ENCODE results near the gene PLEKHA7.

Gene PLEKHA7

DNA sequence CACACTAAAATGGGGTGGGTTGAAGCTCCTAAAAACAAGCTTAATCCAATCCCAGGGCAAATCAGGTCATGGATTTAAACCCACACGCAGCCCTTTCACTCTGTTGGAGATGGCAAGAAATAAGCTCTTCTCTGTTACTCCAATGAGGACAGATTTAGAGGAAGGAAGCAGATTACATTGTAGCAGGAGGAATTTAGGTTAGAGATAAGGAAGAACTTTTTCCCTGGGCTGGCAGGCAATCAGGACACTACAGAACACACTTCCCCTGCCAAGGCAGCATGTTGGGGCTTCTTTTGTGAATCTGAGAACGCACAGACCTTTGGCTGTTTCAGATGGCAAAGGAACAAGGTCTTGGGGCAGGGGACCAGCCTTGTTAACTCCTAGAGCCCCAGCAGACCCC is 229.5 kb downstream of the PLEKHA7 start:
- no peak for TF ChIP-seq ZNF274 (IDR thresholded peaks at IDR 0.05; ENCODE audit: low read depth, low read length)
- H3K4me3 ChIP-seq (ENCODE audit: low read length): no peak overlapping the region

DNA sequence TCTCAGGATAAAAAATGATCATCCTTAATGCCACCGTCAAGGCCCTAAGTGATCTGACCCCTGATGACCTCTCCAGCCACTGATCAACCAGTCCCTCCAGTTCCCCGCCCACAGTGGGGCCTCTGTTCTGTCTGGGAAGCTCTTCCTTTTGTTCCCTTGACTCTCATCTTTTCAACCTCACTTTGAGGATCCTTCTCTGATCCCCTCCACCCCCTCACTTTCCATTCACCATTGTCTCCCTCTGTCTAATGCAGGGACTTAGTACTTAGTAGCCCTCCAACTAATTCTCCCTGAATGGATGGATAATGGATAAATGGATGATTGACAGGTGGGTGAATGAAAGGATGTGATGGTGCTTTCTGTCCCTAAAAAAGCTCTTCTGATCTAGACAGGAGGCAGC is 230.1 kb downstream of the PLEKHA7 start:
- no peak overlapping the region for H3K4me3 ChIP-seq (ENCODE audit: low read length)
- no peak for TF ChIP-seq ZNF274 (IDR thresholded peaks at IDR 0.05; ENCODE audit: low read depth, low read length)

DNA sequence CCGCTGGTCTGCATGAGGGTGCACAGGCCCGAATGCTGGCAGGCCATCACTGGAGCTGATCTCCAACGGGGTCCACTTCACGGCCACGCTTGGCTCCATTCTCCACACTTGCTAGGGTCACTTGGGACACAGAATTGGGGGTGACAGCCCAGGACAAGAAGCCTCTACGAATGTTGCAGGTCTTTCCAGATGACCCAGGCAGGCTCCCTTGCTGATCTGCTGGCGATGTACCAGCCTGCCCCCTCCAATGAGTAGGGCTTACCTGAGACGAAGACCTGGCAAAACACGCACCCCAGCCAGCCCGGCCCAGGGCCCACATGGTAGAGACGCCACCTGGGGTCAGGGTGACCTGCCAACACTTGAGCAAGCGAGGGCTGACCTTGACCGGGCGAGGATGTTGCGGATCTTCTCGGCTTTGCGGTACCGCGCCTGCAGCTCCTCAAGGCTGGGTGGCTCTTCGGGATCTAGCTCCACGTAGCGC is 230.9 kb downstream of the PLEKHA7 start:
- no peak for TF ChIP-seq ZNF274 (IDR thresholded peaks at IDR 0.05; ENCODE audit: low read depth, low read length)
- no peak overlapping the region for H3K4me3 ChIP-seq (ENCODE audit: low read length)

DNA sequence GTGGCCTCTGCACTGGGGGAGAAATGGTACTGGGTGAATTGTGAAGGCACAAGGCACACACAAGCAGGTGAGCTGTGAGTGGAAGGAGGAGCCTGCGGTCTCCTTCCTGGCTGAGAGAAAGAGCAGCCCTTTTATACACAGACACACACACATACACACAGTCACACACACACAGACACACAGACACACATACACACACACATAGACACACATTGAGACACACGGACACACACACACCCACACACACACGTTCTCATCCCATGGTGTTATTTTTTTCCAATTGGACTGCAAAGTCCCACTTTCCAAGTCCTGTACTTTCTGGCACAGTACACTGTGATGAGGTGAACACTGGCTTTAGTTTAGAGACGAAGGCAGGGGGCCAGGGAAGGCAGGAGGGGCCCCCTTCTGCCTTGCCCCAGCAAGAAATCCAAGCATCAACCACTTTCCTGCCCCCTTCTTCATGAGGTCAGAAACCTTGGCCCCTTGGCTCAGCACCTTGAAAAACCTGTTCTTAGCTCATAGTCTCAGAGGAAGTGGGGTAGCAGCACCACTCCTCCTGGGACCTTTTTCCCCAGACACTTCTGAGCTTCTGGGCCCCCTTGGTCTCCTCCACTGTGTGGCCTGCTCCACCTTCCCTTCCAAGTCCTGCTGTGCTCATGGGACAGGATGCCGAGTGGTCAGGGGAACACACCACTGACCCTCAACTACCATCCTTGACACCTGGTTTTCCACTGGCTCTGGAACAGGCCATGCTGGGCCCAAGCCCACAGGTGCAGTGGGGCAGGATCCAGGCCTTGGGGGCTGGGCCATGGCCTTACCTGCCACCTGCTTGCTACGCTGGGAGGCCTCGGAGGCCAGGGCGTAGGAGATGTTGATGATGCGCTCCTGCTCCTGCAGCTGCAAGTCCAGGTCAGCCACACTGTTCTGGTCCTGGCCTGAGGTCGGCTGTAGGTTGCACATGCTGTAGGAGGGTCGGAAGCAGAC is 232.0 kb downstream of the PLEKHA7 start:
- no peak for TF ChIP-seq ZNF274 (IDR thresholded peaks at IDR 0.05; ENCODE audit: low read depth, low read length)
- no peak overlapping the region for H3K4me3 ChIP-seq (ENCODE audit: low read length)

DNA sequence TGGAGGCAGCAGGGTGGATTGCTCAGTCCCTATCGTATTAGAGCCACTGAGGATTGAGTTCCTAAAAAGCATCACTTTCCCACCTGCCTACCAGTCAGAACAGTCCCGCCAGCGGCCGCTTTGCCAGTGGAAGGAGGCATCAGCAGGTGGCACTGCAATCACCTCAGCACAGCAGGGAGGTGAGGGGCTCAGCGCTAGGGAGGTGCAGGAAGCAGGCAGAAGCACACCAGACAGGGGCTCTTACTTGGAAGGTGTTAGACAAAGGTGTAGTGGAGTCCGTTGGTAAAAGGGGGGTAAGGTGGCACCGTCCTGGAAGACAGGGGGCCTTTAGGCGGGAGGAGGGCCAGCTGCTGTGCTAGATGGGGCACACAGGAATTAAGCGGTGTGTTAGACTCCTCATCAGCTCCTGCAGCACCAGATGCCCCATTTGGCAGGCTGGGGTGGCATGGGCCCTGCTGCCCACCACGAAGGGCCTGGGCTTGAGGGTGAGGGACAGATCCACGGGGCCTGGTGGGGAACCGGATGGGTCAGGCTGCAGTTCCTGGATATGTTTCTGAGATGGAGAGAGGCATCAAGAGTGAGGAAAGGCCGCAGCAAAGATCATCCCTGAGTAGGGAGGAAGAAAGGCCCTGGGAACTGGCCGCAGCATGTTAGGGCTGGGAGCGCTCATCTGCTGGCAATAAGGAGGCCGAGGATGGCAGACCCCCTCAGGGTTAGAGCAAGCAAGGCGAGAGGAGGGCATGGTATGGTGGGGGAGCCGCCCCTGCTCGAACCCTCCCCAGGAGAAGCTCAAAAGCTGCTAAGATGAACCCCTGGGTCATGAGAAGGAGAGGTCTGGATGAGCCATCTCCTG is 233.3 kb downstream of the PLEKHA7 start:
- H3K4me3 ChIP-seq (ENCODE audit: low read length): no peak overlapping the region

DNA sequence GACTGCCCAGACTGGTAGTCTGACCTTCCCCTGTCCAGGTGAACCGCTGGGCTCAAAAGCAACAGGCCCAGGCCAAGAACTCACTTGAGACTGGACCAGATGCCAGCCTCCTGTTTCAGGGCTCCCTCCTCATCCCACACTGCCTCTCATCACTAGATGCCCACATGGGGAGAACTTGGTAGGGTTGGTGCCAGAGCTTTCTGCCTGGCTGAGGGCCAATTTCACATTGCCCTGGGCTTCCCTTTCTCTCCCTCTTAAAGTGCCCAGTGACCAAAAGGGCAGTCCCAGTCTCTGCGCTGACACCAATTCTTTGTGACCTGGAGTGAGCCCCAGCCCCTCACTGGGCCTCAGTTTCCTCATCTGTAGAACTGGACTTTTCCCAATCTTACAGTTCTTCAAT is 234.1 kb downstream of the PLEKHA7 start:
- TF ChIP-seq ZNF274 (IDR thresholded peaks at IDR 0.05; ENCODE audit: low read depth, low read length): no peak

More for the DNA sequence above, 233.3 kb downstream of the PLEKHA7 start:
- TF ChIP-seq ZNF274 (IDR thresholded peaks at IDR 0.05; ENCODE audit: low read depth, low read length): no peak

DNA sequence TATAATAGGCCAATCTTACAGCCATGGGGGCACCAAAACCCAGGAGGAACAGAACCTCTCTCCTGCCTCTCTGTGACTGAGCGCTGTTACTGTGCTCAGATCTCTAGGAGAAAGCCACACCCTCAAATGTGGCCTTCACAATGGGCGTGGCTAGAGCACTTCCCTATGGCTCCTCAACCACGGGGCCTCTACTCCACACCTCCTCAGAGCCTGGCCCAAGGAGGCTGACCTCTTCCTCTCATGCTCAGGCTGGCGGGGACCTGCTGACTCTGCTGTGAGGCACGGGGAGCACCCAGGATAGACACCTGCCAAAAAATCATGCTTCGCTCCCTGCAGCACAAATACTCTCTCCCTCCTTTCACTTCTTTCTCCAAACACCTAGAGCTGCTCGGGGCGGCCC is 234.8 kb downstream of the PLEKHA7 start:
- TF ChIP-seq ZNF274 (IDR thresholded peaks at IDR 0.05; ENCODE audit: low read depth, low read length): no peak
- no peak overlapping the region for H3K4me3 ChIP-seq (ENCODE audit: low read length)

More for the DNA sequence above, 234.1 kb downstream of the PLEKHA7 start:
- H3K4me3 ChIP-seq (ENCODE audit: low read length): no peak overlapping the region

DNA sequence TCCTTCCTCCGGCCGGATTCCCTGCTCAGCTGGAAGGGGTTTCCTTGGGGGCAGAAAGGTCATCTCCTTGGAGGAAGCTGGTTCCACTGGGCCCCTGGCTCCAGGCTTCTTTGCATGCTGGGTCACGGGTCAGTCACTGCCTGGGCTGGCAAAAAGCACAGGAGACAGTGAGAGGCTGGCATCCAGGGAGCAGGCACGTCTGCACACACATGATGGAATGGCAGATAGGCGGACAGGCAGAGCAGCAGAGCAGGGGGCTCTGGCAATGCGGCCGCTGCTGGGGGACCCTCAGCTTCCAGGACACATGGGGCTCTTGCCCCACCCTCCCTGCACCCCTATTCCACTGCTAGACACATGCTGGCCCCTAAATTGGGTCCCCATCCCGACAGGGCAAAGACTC is 235.3 kb downstream of the PLEKHA7 start:
- TF ChIP-seq ZNF274 (IDR thresholded peaks at IDR 0.05; ENCODE audit: low read depth, low read length): no peak
- H3K4me3 ChIP-seq (ENCODE audit: low read length): no peak overlapping the region

DNA sequence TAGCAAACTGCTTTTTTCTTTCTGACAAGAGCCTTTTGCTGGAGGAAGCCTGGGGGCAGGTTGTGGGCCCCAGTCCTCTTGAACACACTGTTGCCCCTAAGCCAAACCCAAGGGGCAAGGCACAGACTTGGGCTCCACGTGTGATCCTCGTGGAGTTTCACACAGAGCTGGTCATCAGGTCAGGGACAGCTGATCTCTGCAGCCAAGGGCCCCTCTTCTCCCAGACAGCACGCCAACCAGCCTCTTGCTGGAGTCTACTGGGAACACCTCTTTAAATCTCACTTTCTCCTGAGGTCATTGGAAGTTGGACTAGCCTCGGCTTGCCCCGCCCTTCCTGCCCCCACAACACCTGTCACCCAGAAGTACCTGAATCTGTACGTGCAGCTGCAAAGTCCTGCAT is 235.9 kb downstream of the PLEKHA7 start:
- no peak for TF ChIP-seq ZNF274 (IDR thresholded peaks at IDR 0.05; ENCODE audit: low read depth, low read length)
- no peak overlapping the region for H3K4me3 ChIP-seq (ENCODE audit: low read length)

DNA sequence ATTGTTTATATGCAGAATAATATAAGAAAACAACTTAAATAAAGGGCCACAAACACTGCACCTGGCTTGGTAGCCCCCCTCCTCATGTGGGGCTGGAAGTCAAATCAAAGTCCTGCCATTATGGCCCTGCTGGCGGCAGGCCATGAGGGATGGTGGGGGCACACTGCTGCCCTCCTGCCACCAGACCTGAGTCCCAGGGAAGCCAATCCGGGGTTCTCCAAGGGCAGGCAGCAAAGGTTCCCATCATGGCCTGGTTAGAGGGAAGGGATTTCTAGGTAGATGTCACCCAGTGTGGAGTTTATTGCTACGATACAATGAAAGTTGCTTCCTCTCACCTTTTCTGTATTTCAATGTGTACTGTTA is 236.6 kb downstream of the PLEKHA7 start:
- H3K4me3 ChIP-seq (ENCODE audit: low read length): no peak overlapping the region
- no peak for TF ChIP-seq ZNF274 (IDR thresholded peaks at IDR 0.05; ENCODE audit: low read depth, low read length)

DNA sequence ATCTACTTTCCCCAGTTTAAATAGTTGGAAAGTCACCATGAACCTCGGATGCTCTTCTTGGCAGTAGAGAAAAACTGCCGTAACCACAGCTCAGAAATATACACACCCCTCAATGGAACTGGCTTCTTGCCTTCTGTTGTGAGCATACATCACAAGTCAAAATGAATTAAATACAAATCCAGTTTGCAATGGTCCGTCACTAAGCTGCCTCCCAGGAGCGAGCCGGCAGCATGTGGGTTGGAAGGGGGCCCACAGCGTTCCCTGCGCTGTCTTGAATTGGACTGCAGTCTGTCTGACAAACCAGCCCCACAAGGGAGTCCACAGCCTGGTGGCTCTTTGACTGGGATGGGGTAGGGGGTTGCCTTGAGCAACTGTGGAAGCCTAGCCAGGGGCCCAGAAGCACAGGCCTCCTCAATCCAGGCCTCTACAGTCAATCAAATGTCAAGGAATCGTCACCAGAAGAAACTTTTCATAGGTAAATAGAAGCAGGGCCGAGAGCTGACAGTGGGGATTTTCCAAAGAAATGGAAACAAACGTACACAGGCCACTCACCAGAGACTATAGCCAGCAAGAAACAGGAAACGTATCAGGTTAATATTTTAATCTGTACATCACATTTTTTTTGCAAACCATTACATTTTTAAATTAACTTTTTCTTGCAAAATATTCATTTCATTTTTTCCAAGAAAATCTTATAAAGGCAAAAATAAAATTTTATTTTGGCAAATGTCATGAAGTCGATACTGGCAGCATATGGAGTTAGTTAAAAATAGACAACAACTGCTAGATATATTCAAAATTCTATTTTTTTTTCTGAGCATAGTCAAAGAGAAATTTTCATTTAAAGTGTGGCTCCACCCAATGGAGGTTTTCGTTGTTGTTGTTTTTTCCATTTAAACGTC is 237.3 kb downstream of the PLEKHA7 start:
- TF ChIP-seq ZNF274 (IDR thresholded peaks at IDR 0.05; ENCODE audit: low read depth, low read length): no peak

DNA sequence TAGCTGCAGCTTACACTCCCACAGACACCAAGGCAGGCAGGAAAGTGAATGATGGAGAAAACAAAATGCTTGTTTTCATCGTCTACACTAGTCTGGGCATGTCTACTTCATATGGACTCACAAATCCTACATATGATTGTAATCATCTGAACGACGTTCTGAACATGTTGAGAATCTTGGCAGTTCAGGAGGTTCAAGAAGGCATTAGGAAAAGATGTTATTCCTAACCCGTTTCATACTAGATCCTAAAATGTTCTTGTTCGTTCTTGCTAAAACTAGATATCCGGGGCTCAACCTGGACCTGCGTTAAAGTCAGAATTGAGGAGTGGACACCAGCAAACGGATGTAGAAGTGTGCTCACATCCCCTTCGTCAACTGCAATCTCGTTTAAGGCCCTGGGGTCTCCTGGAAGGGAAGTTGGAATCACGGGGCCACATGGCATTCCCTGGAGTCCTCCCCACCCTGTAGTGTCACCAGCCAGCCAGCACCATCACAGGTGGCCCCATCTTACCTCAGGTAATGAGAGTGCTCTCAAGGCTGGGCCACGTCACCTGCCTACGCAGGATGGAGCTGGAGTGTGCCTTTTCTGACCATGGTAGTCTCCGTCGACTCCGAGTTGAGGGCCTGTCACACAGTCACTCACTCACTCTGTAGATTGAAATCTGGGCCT is 238.5 kb downstream of the PLEKHA7 start:
- no peak overlapping the region for H3K4me3 ChIP-seq (ENCODE audit: low read length)
- TF ChIP-seq ZNF274 (IDR thresholded peaks at IDR 0.05; ENCODE audit: low read depth, low read length): no peak

More for the DNA sequence above, 237.3 kb downstream of the PLEKHA7 start:
- no peak overlapping the region for H3K4me3 ChIP-seq (ENCODE audit: low read length)
